Astrocyte (in vitro differentiated cells and primary cell): ENCODE results near the gene BBIP1.

Experiments
- EZH2 ChIP-seq: IDR thresholded peaks from 2 replicates; pipeline ENCODE4 v1.6.1; 2012; ENCODE audit warnings: mild to moderate bottlenecking, low read length, inconsistent platforms; ENCODE audit not compliant: insufficient read depth
- TF ChIP-seq, protein P1 (sequence below): IDR thresholded peaks from 2 replicates; pipeline ENCODE4 v1.5.1; 2011; ENCODE audit warnings: low read depth, mild to moderate bottlenecking, inconsistent platforms, low read length, moderate library complexity; ENCODE audit not compliant: insufficient read depth

DNA sequence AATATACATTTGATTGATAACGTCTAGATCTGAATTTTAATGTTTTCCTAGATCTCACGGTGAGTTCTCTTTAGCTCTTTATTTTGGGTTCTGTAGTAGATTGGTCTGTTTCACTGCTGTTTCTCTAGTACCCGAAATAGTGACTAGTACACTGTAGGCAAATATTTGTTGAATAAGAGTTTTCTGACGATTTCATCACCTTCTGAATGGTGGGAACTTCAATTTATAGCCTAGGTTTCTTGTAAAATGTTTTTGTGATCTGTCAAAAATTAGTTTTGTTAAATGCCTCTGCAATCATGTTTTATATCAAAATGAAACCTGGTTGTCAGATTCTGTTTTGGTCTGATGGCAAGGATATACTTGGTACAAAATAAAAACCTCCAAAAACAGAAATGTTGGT is 37.1 kb downstream of the BBIP1 start:
- TF ChIP-seq, protein P1, sequence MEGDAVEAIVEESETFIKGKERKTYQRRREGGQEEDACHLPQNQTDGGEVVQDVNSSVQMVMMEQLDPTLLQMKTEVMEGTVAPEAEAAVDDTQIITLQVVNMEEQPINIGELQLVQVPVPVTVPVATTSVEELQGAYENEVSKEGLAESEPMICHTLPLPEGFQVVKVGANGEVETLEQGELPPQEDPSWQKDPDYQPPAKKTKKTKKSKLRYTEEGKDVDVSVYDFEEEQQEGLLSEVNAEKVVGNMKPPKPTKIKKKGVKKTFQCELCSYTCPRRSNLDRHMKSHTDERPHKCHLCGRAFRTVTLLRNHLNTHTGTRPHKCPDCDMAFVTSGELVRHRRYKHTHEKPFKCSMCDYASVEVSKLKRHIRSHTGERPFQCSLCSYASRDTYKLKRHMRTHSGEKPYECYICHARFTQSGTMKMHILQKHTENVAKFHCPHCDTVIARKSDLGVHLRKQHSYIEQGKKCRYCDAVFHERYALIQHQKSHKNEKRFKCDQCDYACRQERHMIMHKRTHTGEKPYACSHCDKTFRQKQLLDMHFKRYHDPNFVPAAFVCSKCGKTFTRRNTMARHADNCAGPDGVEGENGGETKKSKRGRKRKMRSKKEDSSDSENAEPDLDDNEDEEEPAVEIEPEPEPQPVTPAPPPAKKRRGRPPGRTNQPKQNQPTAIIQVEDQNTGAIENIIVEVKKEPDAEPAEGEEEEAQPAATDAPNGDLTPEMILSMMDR, result no peak
- no peak for TF ChIP-seq EZH2
